HepG2 (cell line): ENCODE results near the gene NOTO. TPM values are rescaled to one million over a fixed set of nuclear protein-coding genes. Genes with fewer than 3 reads are reported as not detected.

ENCODE experiments used
- CBFB ChIP-seq: sonication (generic); formaldehyde crosslinking; IDR thresholded peaks from 2 replicates; pipeline ENCODE4 v1.4.0; 2020; ENCODE audit warnings: missing genetic modification reagents
- CHD4 ChIP-seq: fragments of 200-600 bp; sonication (generic); IDR thresholded peaks from 2 replicates; pipeline ENCODE4 v1.7.0; 2017; ENCODE audit warnings: mild to moderate bottlenecking, low read length, borderline replicate concordance
- DDIT3 ChIP-seq: sonication (generic); formaldehyde crosslinking; IDR thresholded peaks from 2 replicates; pipeline ENCODE4 v1.4.0; 2020; ENCODE audit warnings: mild to moderate bottlenecking, missing genetic modification reagents
- HCFC1 ChIP-seq: fragments of 150-350 bp; IDR thresholded peaks from 2 replicates; pipeline ENCODE4 v1.6.1; 2014; ENCODE audit warnings: low read depth, low read length
- RORA ChIP-seq: sonication (generic); formaldehyde crosslinking; IDR thresholded peaks from 2 replicates; pipeline ENCODE4 v1.5.0; 2020; ENCODE audit warnings: mild to moderate bottlenecking, missing genetic modification reagents, moderate library complexity
- SMARCE1 ChIP-seq: fragments of 450-650 bp; IDR thresholded peaks from 2 replicates; pipeline ENCODE4 v1.6.1; 2017; ENCODE audit warnings: borderline replicate concordance
- STAT6 ChIP-seq: sonication (generic); formaldehyde crosslinking; IDR thresholded peaks from 2 replicates; pipeline ENCODE4 v1.4.0; 2020; ENCODE audit warnings: missing genetic modification reagents, mild to moderate bottlenecking, borderline replicate concordance
- TBX3 ChIP-seq: fragments of 450-650 bp; IDR thresholded peaks from 2 replicates; pipeline ENCODE4 v1.6.1; 2017; ENCODE audit warnings: antibody characterized with exemption, mild to moderate bottlenecking, inconsistent platforms, borderline replicate concordance
- TFDP2 ChIP-seq: sonication (generic); formaldehyde crosslinking; IDR thresholded peaks from 2 replicates; pipeline ENCODE4 v1.4.0; 2020; ENCODE audit warnings: missing genetic modification reagents
- THAP8 ChIP-seq: sonication (generic); formaldehyde crosslinking; IDR thresholded peaks from 2 replicates; pipeline ENCODE4 v1.5.1; 2020; ENCODE audit warnings: missing genetic modification reagents, mild to moderate bottlenecking, borderline replicate concordance
- U2AF2 ChIP-seq: fragments of 200-400 bp; formaldehyde crosslinking; IDR thresholded peaks from 2 replicates; pipeline ENCODE4 v1.6.1; 2017; ENCODE audit warnings: low read depth, mild to moderate bottlenecking, low read length
- ZBTB25 ChIP-seq: IDR thresholded peaks from 2 replicates; pipeline ENCODE4 v1.6.1; 2018; ENCODE audit warnings: missing genetic modification reagents
- ZC3H4 ChIP-seq: sonication (generic); formaldehyde crosslinking; IDR thresholded peaks from 2 replicates; pipeline ENCODE4 v1.4.0; 2020; ENCODE audit warnings: missing genetic modification reagents, borderline replicate concordance
- ZFX ChIP-seq: sonication (generic); formaldehyde crosslinking; IDR thresholded peaks from 2 replicates; pipeline ENCODE4 v1.4.0; 2020; ENCODE audit warnings: mild to moderate bottlenecking, low read depth, missing genetic modification reagents, moderate library complexity
- ZKSCAN5 ChIP-seq: sonication (generic); formaldehyde crosslinking; IDR thresholded peaks from 2 replicates; pipeline ENCODE4 v1.5.1; 2020; ENCODE audit warnings: mild to moderate bottlenecking, missing genetic modification reagents
- ZNF230 ChIP-seq: sonication (generic); formaldehyde crosslinking; IDR thresholded peaks from 2 replicates; pipeline ENCODE4 v1.4.0; 2020; ENCODE audit warnings: mild to moderate bottlenecking, missing genetic modification reagents
- ZNF33A ChIP-seq: sonication (generic); formaldehyde crosslinking; IDR thresholded peaks from 2 replicates; pipeline ENCODE4 v1.5.1; 2020; ENCODE audit warnings: missing genetic modification reagents, mild to moderate bottlenecking, moderate library complexity, borderline replicate concordance
- ZNF496 ChIP-seq: sonication (generic); formaldehyde crosslinking; IDR thresholded peaks from 2 replicates; pipeline ENCODE4 v1.8.1; 2023; ENCODE audit warnings: mild to moderate bottlenecking, moderate library complexity, missing genetic modification reagents; ENCODE audit not compliant: insufficient replicate concordance
- ZNF556 ChIP-seq: sonication (generic); formaldehyde crosslinking; IDR thresholded peaks from 2 replicates; pipeline ENCODE4 v1.4.0; 2020; ENCODE audit warnings: mild to moderate bottlenecking, missing genetic modification reagents, borderline replicate concordance
- ZNF615 ChIP-seq: sonication (generic); formaldehyde crosslinking; IDR thresholded peaks from 2 replicates; pipeline ENCODE4 v1.5.0; 2020; ENCODE audit warnings: mild to moderate bottlenecking, missing genetic modification reagents, borderline replicate concordance
- ZNF703 ChIP-seq: sonication (generic); formaldehyde crosslinking; IDR thresholded peaks from 2 replicates; pipeline ENCODE4 v1.5.1; 2020; ENCODE audit warnings: missing genetic modification reagents, mild to moderate bottlenecking, moderate library complexity, borderline replicate concordance
- ZNF747 ChIP-seq: sonication (generic); formaldehyde crosslinking; IDR thresholded peaks from 2 replicates; pipeline ENCODE4 v1.8.1; 2023; ENCODE audit warnings: missing genetic modification reagents, mild to moderate bottlenecking, borderline replicate concordance
- ZNF776 ChIP-seq: sonication (generic); formaldehyde crosslinking; IDR thresholded peaks from 2 replicates; pipeline ENCODE4 v1.4.0; 2020; ENCODE audit warnings: mild to moderate bottlenecking, missing genetic modification reagents
- ZNF777 ChIP-seq: sonication (generic); formaldehyde crosslinking; IDR thresholded peaks from 2 replicates; pipeline ENCODE4 v1.4.0; 2020; ENCODE audit warnings: missing genetic modification reagents
- polyA plus RNA-seq, 8 experiments: library from polyadenylated mRNA; depleted of rRNA in 3 of 8; stranded (reverse) in 7 of 8; unstranded in 1 of 8; fragments of >200 nt; fragmentation: Illumina TruSeq in 4 of 8; extraction: Trizol in 4 of 8; gene quantifications; 2 replicates each; pipeline versions ENCODE4 v1.2.1 to v1.2.3, GENCODE V29; 2011 to 2016; ENCODE audit warnings: low read depth in 4 of 8, missing spikeins in 1 of 8, mixed read lengths in 1 of 8; ENCODE audit not compliant: insufficient read depth in 1 of 8
- total RNA-seq, 5 experiments: library from RNA; depleted of rRNA; stranded (reverse); fragments of >200 nt; fragmentation: Illumina TruSeq; extraction: Trizol; gene quantifications; 2 replicates each; pipeline ENCODE4 v1.2.3, GENCODE V29; 2016; ENCODE audit warnings: low read depth in 1 of 5

Gene NOTO
- total and polyA plus RNA-seq, 2 of the 13 experiments (the other 11 are each of a cell fraction or from before 2014, with no cell fraction given) = not detected

GRCh38 chr2:73233154-73233931, 31.0 kb downstream of the NOTO start, which contains the start of gene PRADC1 (continued):
- no peak for TF ChIP-seq ZNF703
- TF ChIP-seq ZFX (CRISPR knock-in tag) = peak; percentile 56
- TF ChIP-seq DDIT3 (CRISPR knock-in tag) = no peak
- TF ChIP-seq RORA (CRISPR knock-in tag) = no peak
- no peak for TF ChIP-seq ZNF615 (CRISPR knock-in tag)
- TF ChIP-seq ZBTB25 (CRISPR knock-in tag) = peak; percentile 49; the same call in 1 of the 2 replicates
- TF ChIP-seq ZNF776 (CRISPR knock-in tag) = peak; percentile 66; the same call in 1 of the 2 replicates
- peak; percentile 23; the same call in 1 of the 2 replicates for TF ChIP-seq ZNF777 (CRISPR knock-in tag)
- no peak for TF ChIP-seq ZNF33A (CRISPR knock-in tag)
- TF ChIP-seq CHD4 = no peak
- 0 out of 2 replicates have a peak, but pooled peaks have one; percentile 56 for TF ChIP-seq ZNF556
- no peak for TF ChIP-seq ZKSCAN5
- no peak for TF ChIP-seq SMARCE1
- no peak for TF ChIP-seq ZNF496
- TF ChIP-seq ZC3H4 (CRISPR knock-in tag) = no peak
- TF ChIP-seq TBX3 = peak; percentile 65; the same call in 1 of the 2 replicates
- peak; percentile 81 for TF ChIP-seq ZNF230 (CRISPR knock-in tag)
- TF ChIP-seq ZNF747 (CRISPR knock-in tag) = peak; percentile 83
- TF ChIP-seq HCFC1 = no peak; the same call in 1 of the 2 replicates
- no peak; the same call in 1 of the 2 replicates for TF ChIP-seq THAP8 (CRISPR knock-in tag)
- TF ChIP-seq CBFB (CRISPR knock-in tag) = peak; percentile 76; the same call in 1 of the 2 replicates
- TF ChIP-seq TFDP2 (CRISPR knock-in tag) = peak; percentile 97
- no peak for TF ChIP-seq U2AF2
- TF ChIP-seq STAT6 (CRISPR knock-in tag) = no peak
